ENCODE measurements around the gene CYP3A5. TPM values are rescaled to one million over a fixed set of nuclear protein-coding genes. Genes with fewer than 3 reads are reported as not detected.

The CYP3A5 gene
- total and polyA plus RNA-seq, 2 of the 4 experiments (the other 2 are of a cell fraction), result not detected

- ChIA-PET CTCF (no interaction called here), POLR2A (ENCODE audit: unreplicated experiment) (no interaction called here)
- no peak overlapping the region for H2BK5ac ChIP-seq (ENCODE audit: low read depth, low read length, poor library complexity, severe bottlenecking)
- no peak overlapping the region for H4K91ac ChIP-seq (ENCODE audit: insufficient read depth, low read depth, low read length)
- no peak overlapping the region for H3K14ac ChIP-seq (replicated peaks; ENCODE audit: low read depth, low read length)
- H3K4me2 ChIP-seq (ENCODE audit: low read depth, low read length), result no peak overlapping the region
- no peak overlapping the region for H3K27ac ChIP-seq (ENCODE audit: insufficient read depth, low read length)
- H3K27me3 ChIP-seq (ENCODE audit: control insufficient read depth, insufficient read depth, low read length), result no peaks in the 10 kb centered on the region
- in situ Hi-C loops (cut with MboI; ENCODE audit: low sequenced_read_pairs), result no loop called here
- H4K5ac ChIP-seq (ENCODE audit: low read depth, low read length), result no peak overlapping the region
- H3K9ac ChIP-seq (ENCODE audit: low read depth, low read length), result no peak overlapping the region
- peaks cover 5% of the 10 kb centered on the region; the same call in 1 of the 2 replicates for H3K9me3 ChIP-seq (ENCODE audit: control insufficient read depth, insufficient read depth, low read length)
- H2AFZ ChIP-seq (replicated peaks; ENCODE audit: low read length, poor library complexity), result no peak overlapping the region
- intact Hi-C loops (cut with micrococcal nuclease), result no loop called here
- no peak for TF ChIP-seq RFX5 (IDR thresholded peaks at IDR 0.05; ENCODE audit: low read depth, low read length)
- TF ChIP-seq ELK1 (IDR thresholded peaks at IDR 0.05; ENCODE audit: borderline replicate concordance, low read depth, low read length), result no peak
- no peak for TF ChIP-seq POLR2A (IDR thresholded peaks at IDR 0.05; ENCODE audit: low read depth, low read length)
- no peak for TF ChIP-seq CEBPB (IDR thresholded peaks at IDR 0.05; ENCODE audit: low read depth, low read length)
- TF ChIP-seq MAZ (IDR thresholded peaks at IDR 0.05; ENCODE audit: borderline replicate concordance, low read depth, low read length), result no peak
- no peak for TF ChIP-seq USF2 (IDR thresholded peaks at IDR 0.05; ENCODE audit: low read depth, low read length)
- no peak for TF ChIP-seq CHD1 (IDR thresholded peaks at IDR 0.05; ENCODE audit: low read depth, low read length)
- no peak for TF ChIP-seq BHLHE40 (IDR thresholded peaks at IDR 0.05; ENCODE audit: low read depth, low read length)
- TF ChIP-seq MAFK (IDR thresholded peaks at IDR 0.05; ENCODE audit: low read depth, low read length), result no peak
- TF ChIP-seq MXI1 (IDR thresholded peaks at IDR 0.05; ENCODE audit: borderline replicate concordance, low read depth, low read length), result no peak
- no peak for TF ChIP-seq NFE2L2 (IDR thresholded peaks at IDR 0.05; ENCODE audit: low read depth, low read length)
- TF ChIP-seq RCOR1 (IDR thresholded peaks at IDR 0.05; ENCODE audit: insufficient replicate concordance, low read length), result no peak
- no peak for TF ChIP-seq RAD21 (IDR thresholded peaks at IDR 0.05; ENCODE audit: low read length)
- no peak for TF ChIP-seq SMC3 (IDR thresholded peaks at IDR 0.05; ENCODE audit: low read depth, low read length)
- no peak for TF ChIP-seq FOS (IDR thresholded peaks at IDR 0.05; ENCODE audit: low read depth, low read length)
- no peak for TF ChIP-seq CTCF (conservative IDR thresholded peaks at IDR 0.05; ENCODE audit: low read depth, low read length)
- no peak for ATAC-seq (ENCODE audit: low read depth)
- dilution Hi-C loops (cut with HindIII; ENCODE audit: low sequenced_read_pairs, unreplicated experiment), result no loop called here
- H3K23ac ChIP-seq (ENCODE audit: low read depth, low read length), result no peak overlapping the region
- no peaks in the 10 kb centered on the region for H3K36me3 ChIP-seq (ENCODE audit: control insufficient read depth, insufficient read depth, low read length)
- H2BK15ac ChIP-seq (ENCODE audit: low read depth, low read length), result no peak overlapping the region
- no peak for DNase-seq
- no peak overlapping the region for H3K18ac ChIP-seq (ENCODE audit: low read depth, low read length)
- H2AK9ac ChIP-seq (replicated peaks; ENCODE audit: low read depth, low read length, poor library complexity), result no peak overlapping the region
- H3K9me1 ChIP-seq (ENCODE audit: insufficient read depth, low read length), result no peaks in the 10 kb centered on the region
- no peak overlapping the region for H3K4ac ChIP-seq (ENCODE audit: low read depth, low read length)
- no peak overlapping the region for H3K4me3 ChIP-seq (ENCODE audit: insufficient read depth, low read depth, low read length)
- no peaks in the 10 kb centered on the region for H3K4me1 ChIP-seq (ENCODE audit: control insufficient read depth, insufficient read depth, low read length)
- BruUV-seq (replicated peaks), result no TSS peak
- no peak overlapping the region for H2AK5ac ChIP-seq (ENCODE audit: low read depth, low read length)
- H4K20me1 ChIP-seq (ENCODE audit: insufficient read depth, low read length), result no peaks in the 10 kb centered on the region
- no peak overlapping the region for H4K8ac ChIP-seq (ENCODE audit: low read depth in 2 of 2, low read length in 2 of 2)
- no CpG with 5 or more reads among the region's 2 CpGs for WGBS, 2 experiments (ENCODE audit: extremely low coverage in 2 of 2, insufficient read length in 1 of 2)
- no peak overlapping the region for H3K56ac ChIP-seq (ENCODE audit: extremely low read depth, insufficient read depth, low read length)
- H3K79me1 ChIP-seq (ENCODE audit: low read depth in 1 of 2, low read length in 2 of 2), result no peaks in the 10 kb centered on the region
- no peak overlapping the region for H2BK120ac ChIP-seq (ENCODE audit: low read depth, low read length)
- H2BK20ac ChIP-seq (ENCODE audit: low read depth, low read length), result no peak overlapping the region
Measured at GRCh38 chr7:99709838-99710578, 30.2 kb upstream of the CYP3A5 start.

All from IMR-90 (cell line).